HepG2 (cell line): Measurements from ENCODE around the gene TIMP4. TPM values are rescaled to one million over a fixed set of nuclear protein-coding genes. Genes with fewer than 3 reads are reported as not detected.

Experiments
- ATAC-seq: fragments of 200-7000 bp; cut with Tn5 transposase; 3 replicates; pipeline ENCODE4 v1.9.1; 2020; ENCODE audit warnings: mild to moderate bottlenecking, moderate library complexity
- BruUV-seq: library from RNA; stranded (reverse); fragments of 400-500 nt; replicated peaks from 2 replicates; lab custom pipeline; 2021; lab: Mats Ljungman, UMichigan
- CTCF ChIA-PET: fragments of 300-600 bp; formaldehyde crosslinking; extraction: SDS; loops from one replicate; lab custom pipeline; 2021; ENCODE audit warnings: low total read pairs, inconsistent platforms, low intra/inter-chr PET ratio; lab: Yijun Ruan, JAX
- POLR2A ChIA-PET: fragments of 350-600 bp; sonication (Branson Sonifier 250); formaldehyde crosslinking; loops from one replicate; lab custom pipeline; 2020; ENCODE audit warnings: antibody characterized with exemption, inconsistent platforms; lab: Yijun Ruan, JAX
- DNase-seq: peaks from one replicate; pipeline ENCODE4 v3.0.0-alpha.2; 2015; ENCODE audit warnings: low spot score
- FAIRE-seq: peaks from 3 replicates; lab custom pipeline; 2011; peaks lifted over from hg19 to GRCh38; lab: Jason Lieb, UNC
- H2AFZ ChIP-seq: one replicate; pipeline ENCODE4 v1.6.1; 2011; ENCODE audit warnings: low read length, inconsistent platforms
- H3K27ac ChIP-seq: fragments of 300-600 bp; 3 replicates; pipeline ENCODE4 v1.8.0; 2011; ENCODE audit warnings: mixed run types, mild to moderate bottlenecking, mixed read lengths, low read length, inconsistent platforms; ENCODE audit not compliant: insufficient read depth; ENCODE audit errors: extremely low read length
- H3K27me3 ChIP-seq, 2 experiments: fragments of 200-600 bp in 1 of 2; 2 replicates in 1 of 2; 3 replicates in 1 of 2; pipeline versions ENCODE4 v1.6.0 to v1.8.0; 2011; ENCODE audit warnings: low read length in 2 of 2, mild to moderate bottlenecking in 2 of 2, moderate library complexity in 2 of 2, inconsistent platforms in 1 of 2; ENCODE audit not compliant: insufficient read depth in 2 of 2, control insufficient read depth in 1 of 2
- H3K36me3 ChIP-seq, 2 experiments: fragments of 200-600 bp in 1 of 2; replicated peaks in 1 of 2; 2 replicates in 1 of 2; 3 replicates in 1 of 2; pipeline versions ENCODE4 v1.5.1 to v1.8.0; 2011; ENCODE audit warnings: low read length in 2 of 2, inconsistent platforms in 1 of 2; ENCODE audit not compliant: insufficient read depth in 2 of 2, control insufficient read depth in 1 of 2
- H3K4me1 ChIP-seq: 2 replicates; pipeline ENCODE4 v1.5.1; 2012; ENCODE audit warnings: low read length, inconsistent platforms; ENCODE audit not compliant: insufficient read depth
- H3K4me2 ChIP-seq: 2 replicates; pipeline ENCODE4 v1.6.0; 2011; ENCODE audit warnings: low read depth, low read length, inconsistent platforms
- H3K4me3 ChIP-seq, 3 experiments: fragments of 200-600 bp in 1 of 3; sonication (generic), shearing (Covaris generic) in 1 of 3; replicated peaks in 1 of 3; 2 replicates each; pipeline ENCODE4 v1.5.1; 2011 to 2016; ENCODE audit warnings: low read length in 3 of 3, inconsistent platforms in 2 of 3, low read depth in 2 of 3, mild to moderate bottlenecking in 2 of 3, control low read depth in 1 of 3, mixed read lengths in 1 of 3; ENCODE audit not compliant: insufficient read depth in 1 of 3
- H3K79me2 ChIP-seq: one replicate; pipeline ENCODE4 v1.6.1; 2011; ENCODE audit warnings: low read length, inconsistent platforms; ENCODE audit not compliant: insufficient read depth
- H3K9ac ChIP-seq: 2 replicates; pipeline ENCODE4 v1.6.0; 2011; ENCODE audit warnings: mild to moderate bottlenecking, low read depth, low read length, inconsistent platforms; ENCODE audit not compliant: insufficient read depth
- H3K9me3 ChIP-seq: 2 replicates; pipeline ENCODE4 v1.5.1; 2012; ENCODE audit warnings: mild to moderate bottlenecking, low read length
- H4K20me1 ChIP-seq: 2 replicates; pipeline ENCODE4 v1.6.0; 2011; ENCODE audit warnings: inconsistent platforms, mild to moderate bottlenecking, low read length, moderate library complexity; ENCODE audit not compliant: insufficient read depth
- CHD2 ChIP-seq: IDR thresholded peaks from 2 replicates; pipeline ENCODE4 v1.6.1; 2011; ENCODE audit warnings: low read depth, low read length, improper control_type of control experiment
- GPN1 ChIP-seq: sonication (generic); formaldehyde crosslinking; IDR thresholded peaks from 2 replicates; pipeline ENCODE4 v1.5.1; 2020; ENCODE audit warnings: missing genetic modification reagents, borderline replicate concordance
- JUN ChIP-seq: sonication (generic); formaldehyde crosslinking; IDR thresholded peaks from 2 replicates; pipeline ENCODE4 v1.4.0; 2020; ENCODE audit warnings: mild to moderate bottlenecking, missing genetic modification reagents
- KAT7 ChIP-seq: IDR thresholded peaks from 2 replicates; pipeline ENCODE4 v1.6.1; 2018; ENCODE audit warnings: borderline replicate concordance, missing compliant biosample characterization
- NFYB ChIP-seq: sonication (generic); formaldehyde crosslinking; IDR thresholded peaks from 2 replicates; pipeline ENCODE4 v1.4.0; 2020; ENCODE audit warnings: missing genetic modification reagents
- POLR2AphosphoS2 ChIP-seq: IDR thresholded peaks from 2 replicates; pipeline ENCODE4 v1.6.1; 2011; ENCODE audit warnings: low read depth, low read length, improper control_type of control experiment
- POLR2G ChIP-seq: fragments of 200-400 bp; formaldehyde crosslinking; IDR thresholded peaks from 2 replicates; pipeline ENCODE4 v1.6.1; 2018; ENCODE audit warnings: mild to moderate bottlenecking, low read depth, low read length, moderate library complexity
- RFX3 ChIP-seq: IDR thresholded peaks from 2 replicates; pipeline ENCODE4 v1.6.1; 2016; ENCODE audit warnings: missing biosample characterization, missing genetic modification reagents
- ZFP37 ChIP-seq: sonication (generic); formaldehyde crosslinking; IDR thresholded peaks from 2 replicates; pipeline ENCODE4 v1.4.0; 2020; ENCODE audit warnings: missing genetic modification reagents, borderline replicate concordance
- ZFP62 ChIP-seq: sonication (generic); formaldehyde crosslinking; IDR thresholded peaks from 2 replicates; pipeline ENCODE4 v1.4.0; 2020; ENCODE audit warnings: missing genetic modification reagents
- ZNF232 ChIP-seq: sonication (generic); formaldehyde crosslinking; IDR thresholded peaks from 2 replicates; pipeline ENCODE4 v1.4.0; 2020; ENCODE audit warnings: missing genetic modification reagents, borderline replicate concordance
- ZNF234 ChIP-seq: sonication (generic); formaldehyde crosslinking; conservative IDR thresholded peaks from 2 replicates; pipeline ENCODE4 v1.5.1; 2020; ENCODE audit warnings: mild to moderate bottlenecking, missing genetic modification reagents
- ZSCAN29 ChIP-seq: sonication (generic); formaldehyde crosslinking; conservative IDR thresholded peaks from 2 replicates; pipeline ENCODE4 v1.4.0; 2020; ENCODE audit warnings: mild to moderate bottlenecking, missing genetic modification reagents
- WGBS: methylation state at CpG from one replicate; pipeline ENCODE4 v1.1.6; 2017; ENCODE audit warnings: low lambda C conversion rate; 5-methylcytosine and 5-hydroxymethylcytosine counted together
- in situ Hi-C: cut with HindIII; loops from 2 replicates; pipeline ENCODE4 v1.10.0; 2017; ENCODE audit warnings: low pct_unique_long_range_greater_than_20kb; ENCODE audit not compliant: extremely low pct_ligation_motif_present
- intact Hi-C: fragments of 100-400 bp; cut with micrococcal nuclease; formaldehyde crosslinking; loops from one replicate; pipeline ENCODE4 v1.10.0; 2022; ENCODE audit not compliant: unreplicated experiment
- polyA plus RNA-seq, 8 experiments: library from polyadenylated mRNA; depleted of rRNA in 3 of 8; stranded (reverse) in 7 of 8; unstranded in 1 of 8; fragments of >200 nt; fragmentation: Illumina TruSeq in 4 of 8; extraction: Trizol in 4 of 8; gene quantifications; 2 replicates each; pipeline versions ENCODE4 v1.2.1 to v1.2.3, GENCODE V29; 2011 to 2016; ENCODE audit warnings: low read depth in 4 of 8, missing spikeins in 1 of 8, mixed read lengths in 1 of 8; ENCODE audit not compliant: insufficient read depth in 1 of 8
- total RNA-seq, 5 experiments: library from RNA; depleted of rRNA; stranded (reverse); fragments of >200 nt; fragmentation: Illumina TruSeq; extraction: Trizol; gene quantifications; 2 replicates each; pipeline ENCODE4 v1.2.3, GENCODE V29; 2016; ENCODE audit warnings: low read depth in 1 of 5
- TF ChIP-seq, protein P1 (sequence below): sonication (generic); formaldehyde crosslinking; IDR thresholded peaks from 2 replicates; pipeline ENCODE4 v1.4.0; 2020; ENCODE audit warnings: low read depth, mild to moderate bottlenecking, missing genetic modification reagents
- TF ChIP-seq, protein P2 (sequence below): sonication (generic); formaldehyde crosslinking; IDR thresholded peaks from 2 replicates; pipeline ENCODE4 v1.5.0; 2020; ENCODE audit warnings: missing genetic modification reagents, mild to moderate bottlenecking, borderline replicate concordance
- TF ChIP-seq, protein P3 (sequence below): sonication (generic); formaldehyde crosslinking; IDR thresholded peaks from 2 replicates; pipeline ENCODE4 v1.4.0; 2020; ENCODE audit warnings: missing genetic modification reagents
- TF ChIP-seq, protein P4 (sequence below): sonication (generic); formaldehyde crosslinking; IDR thresholded peaks from 2 replicates; pipeline ENCODE4 v1.8.0; 2022; ENCODE audit warnings: missing genetic modification reagents, mild to moderate bottlenecking, inconsistent platforms, borderline replicate concordance
- TF ChIP-seq, protein P5 (sequence below): sonication (generic); formaldehyde crosslinking; IDR thresholded peaks from 2 replicates; pipeline ENCODE4 v1.4.0; 2020; ENCODE audit warnings: missing genetic modification reagents

Gene TIMP4
- total and polyA plus RNA-seq, 2 of the 13 experiments (the other 11 are each of a cell fraction or from before 2014, with no cell fraction given) = 0.05 to 0.07 TPM

DNA sequence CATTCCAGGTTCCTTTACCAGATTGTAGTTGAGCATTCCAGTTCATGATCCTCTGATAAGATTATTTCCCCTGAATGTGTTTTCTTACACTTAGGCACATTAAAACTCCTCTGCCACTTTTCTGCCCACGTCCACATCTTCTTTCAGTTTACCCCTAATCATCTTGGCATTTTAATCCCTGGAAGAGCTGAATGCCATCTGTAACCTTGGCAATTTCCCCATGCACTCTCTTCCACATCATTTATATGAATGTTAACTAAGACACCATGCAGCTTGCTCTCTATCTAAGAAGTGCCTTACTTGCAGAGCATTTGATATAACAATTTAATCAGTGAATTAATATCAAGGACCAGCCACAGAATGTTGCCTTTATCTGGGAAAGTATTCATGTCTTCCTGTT is 25.8 kb downstream of the TIMP4 start:
- no peak overlapping the region for H2AFZ ChIP-seq
- in situ Hi-C loops = no loop called here
- intact Hi-C loops = no loop called here
- H3K36me3 ChIP-seq = no peaks in the 10 kb centered on the region
- no peak overlapping the region for H3K4me2 ChIP-seq
- H3K9me3 ChIP-seq = no peaks in the 10 kb centered on the region
- no peaks in the 10 kb centered on the region for H4K20me1 ChIP-seq
- DNase-seq = no peak
- no peaks in the 10 kb centered on the region for H3K4me1 ChIP-seq
- CTCF ChIA-PET = no interaction called here
- no peaks in the 10 kb centered on the region for H3K79me2 ChIP-seq
- no peaks in the 10 kb centered on the region for H3K27me3 ChIP-seq
- no peak overlapping the region for H3K9ac ChIP-seq
- POLR2A ChIA-PET = no interaction called here
- no peak overlapping the region for H3K4me3 ChIP-seq
- FAIRE-seq = no peak
- no peak for ATAC-seq
- no peak overlapping the region for H3K27ac ChIP-seq
- 0% methylated on average over 1 of the region's 1 CpG for WGBS
- BruUV-seq = no TSS peak
- TF ChIP-seq, protein P1, sequence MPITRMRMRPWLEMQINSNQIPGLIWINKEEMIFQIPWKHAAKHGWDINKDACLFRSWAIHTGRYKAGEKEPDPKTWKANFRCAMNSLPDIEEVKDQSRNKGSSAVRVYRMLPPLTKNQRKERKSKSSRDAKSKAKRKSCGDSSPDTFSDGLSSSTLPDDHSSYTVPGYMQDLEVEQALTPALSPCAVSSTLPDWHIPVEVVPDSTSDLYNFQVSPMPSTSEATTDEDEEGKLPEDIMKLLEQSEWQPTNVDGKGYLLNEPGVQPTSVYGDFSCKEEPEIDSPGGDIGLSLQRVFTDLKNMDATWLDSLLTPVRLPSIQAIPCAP = no peak
- TF ChIP-seq, protein P2, sequence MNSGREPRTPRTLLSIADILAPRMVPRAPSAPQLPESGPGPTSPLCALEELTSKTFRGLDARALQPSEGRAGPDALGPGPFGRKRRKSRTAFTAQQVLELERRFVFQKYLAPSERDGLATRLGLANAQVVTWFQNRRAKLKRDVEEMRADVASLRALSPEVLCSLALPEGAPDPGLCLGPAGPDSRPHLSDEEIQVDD (CRISPR knock-in tag) = no peak
- TF ChIP-seq JUN (no peak), ZFP62 (CRISPR knock-in tag) (no peak), ZNF232 (no peak), POLR2G (no peak), CHD2 (no peak), ZSCAN29 (no peak), ZFP37 (CRISPR knock-in tag) (no peak), NFYB (CRISPR knock-in tag) (no peak), ZNF234 (CRISPR knock-in tag) (no peak), POLR2AphosphoS2 (no peak), RFX3 (CRISPR knock-in tag) (no peak), KAT7 (CRISPR knock-in tag) (no peak), GPN1 (CRISPR knock-in tag) (no peak)
- TF ChIP-seq, protein P3, sequence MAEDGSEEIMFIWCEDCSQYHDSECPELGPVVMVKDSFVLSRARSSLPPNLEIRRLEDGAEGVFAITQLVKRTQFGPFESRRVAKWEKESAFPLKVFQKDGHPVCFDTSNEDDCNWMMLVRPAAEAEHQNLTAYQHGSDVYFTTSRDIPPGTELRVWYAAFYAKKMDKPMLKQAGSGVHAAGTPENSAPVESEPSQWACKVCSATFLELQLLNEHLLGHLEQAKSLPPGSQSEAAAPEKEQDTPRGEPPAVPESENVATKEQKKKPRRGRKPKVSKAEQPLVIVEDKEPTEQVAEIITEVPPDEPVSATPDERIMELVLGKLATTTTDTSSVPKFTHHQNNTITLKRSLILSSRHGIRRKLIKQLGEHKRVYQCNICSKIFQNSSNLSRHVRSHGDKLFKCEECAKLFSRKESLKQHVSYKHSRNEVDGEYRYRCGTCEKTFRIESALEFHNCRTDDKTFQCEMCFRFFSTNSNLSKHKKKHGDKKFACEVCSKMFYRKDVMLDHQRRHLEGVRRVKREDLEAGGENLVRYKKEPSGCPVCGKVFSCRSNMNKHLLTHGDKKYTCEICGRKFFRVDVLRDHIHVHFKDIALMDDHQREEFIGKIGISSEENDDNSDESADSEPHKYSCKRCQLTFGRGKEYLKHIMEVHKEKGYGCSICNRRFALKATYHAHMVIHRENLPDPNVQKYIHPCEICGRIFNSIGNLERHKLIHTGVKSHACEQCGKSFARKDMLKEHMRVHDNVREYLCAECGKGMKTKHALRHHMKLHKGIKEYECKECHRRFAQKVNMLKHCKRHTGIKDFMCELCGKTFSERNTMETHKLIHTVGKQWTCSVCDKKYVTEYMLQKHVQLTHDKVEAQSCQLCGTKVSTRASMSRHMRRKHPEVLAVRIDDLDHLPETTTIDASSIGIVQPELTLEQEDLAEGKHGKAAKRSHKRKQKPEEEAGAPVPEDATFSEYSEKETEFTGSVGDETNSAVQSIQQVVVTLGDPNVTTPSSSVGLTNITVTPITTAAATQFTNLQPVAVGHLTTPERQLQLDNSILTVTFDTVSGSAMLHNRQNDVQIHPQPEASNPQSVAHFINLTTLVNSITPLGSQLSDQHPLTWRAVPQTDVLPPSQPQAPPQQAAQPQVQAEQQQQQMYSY (CRISPR knock-in tag) = no peak
- TF ChIP-seq, protein P4, sequence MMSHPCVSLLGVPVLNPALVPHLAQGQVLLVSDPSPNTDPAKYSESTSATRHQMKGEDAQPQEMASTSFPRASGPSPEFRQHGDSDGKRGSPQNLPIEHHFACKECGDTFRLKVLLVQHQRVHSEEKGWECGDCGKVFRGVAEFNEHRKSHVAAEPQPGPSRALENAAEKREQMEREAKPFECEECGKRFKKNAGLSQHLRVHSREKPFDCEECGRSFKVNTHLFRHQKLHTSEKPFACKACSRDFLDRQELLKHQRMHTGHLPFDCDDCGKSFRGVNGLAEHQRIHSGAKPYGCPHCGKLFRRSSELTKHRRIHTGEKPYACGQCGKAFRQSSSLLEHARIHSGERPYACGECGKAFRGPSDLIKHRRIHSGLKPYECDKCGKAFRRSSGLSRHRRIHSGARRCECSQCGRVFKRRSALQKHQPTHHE (CRISPR knock-in tag) = no peak
- TF ChIP-seq, protein P5, sequence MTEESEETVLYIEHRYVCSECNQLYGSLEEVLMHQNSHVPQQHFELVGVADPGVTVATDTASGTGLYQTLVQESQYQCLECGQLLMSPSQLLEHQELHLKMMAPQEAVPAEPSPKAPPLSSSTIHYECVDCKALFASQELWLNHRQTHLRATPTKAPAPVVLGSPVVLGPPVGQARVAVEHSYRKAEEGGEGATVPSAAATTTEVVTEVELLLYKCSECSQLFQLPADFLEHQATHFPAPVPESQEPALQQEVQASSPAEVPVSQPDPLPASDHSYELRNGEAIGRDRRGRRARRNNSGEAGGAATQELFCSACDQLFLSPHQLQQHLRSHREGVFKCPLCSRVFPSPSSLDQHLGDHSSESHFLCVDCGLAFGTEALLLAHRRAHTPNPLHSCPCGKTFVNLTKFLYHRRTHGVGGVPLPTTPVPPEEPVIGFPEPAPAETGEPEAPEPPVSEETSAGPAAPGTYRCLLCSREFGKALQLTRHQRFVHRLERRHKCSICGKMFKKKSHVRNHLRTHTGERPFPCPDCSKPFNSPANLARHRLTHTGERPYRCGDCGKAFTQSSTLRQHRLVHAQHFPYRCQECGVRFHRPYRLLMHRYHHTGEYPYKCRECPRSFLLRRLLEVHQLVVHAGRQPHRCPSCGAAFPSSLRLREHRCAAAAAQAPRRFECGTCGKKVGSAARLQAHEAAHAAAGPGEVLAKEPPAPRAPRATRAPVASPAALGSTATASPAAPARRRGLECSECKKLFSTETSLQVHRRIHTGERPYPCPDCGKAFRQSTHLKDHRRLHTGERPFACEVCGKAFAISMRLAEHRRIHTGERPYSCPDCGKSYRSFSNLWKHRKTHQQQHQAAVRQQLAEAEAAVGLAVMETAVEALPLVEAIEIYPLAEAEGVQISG (CRISPR knock-in tag) = no peak
